ENCODE data around the gene TSN. TPM values are rescaled to one million over a fixed set of nuclear protein-coding genes. Genes with fewer than 3 reads are reported as not detected.

TSN gene
- 10 to 100 TPM; 31.8 to 49.3 (median 41.2) TPM for total RNA-seq

- peak; percentile 43 to 50 for TF ChIP-seq POLR2A (IDR thresholded peaks at IDR 0.05)
- no peak for TF ChIP-seq CTCF (IDR thresholded peaks at IDR 0.05 in 4 of 5, conservative IDR thresholded peaks at IDR 0.05 in 1 of 5)
- no peaks in the 10 kb centered on the region for H3K27me3 ChIP-seq
- H3K4me1 ChIP-seq = peaks cover 29 to 32% of the 10 kb centered on the region in 2 donors
- in situ Hi-C loops (cut with MboI; ENCODE audit: low sequenced_read_pairs in 4 of 4) = no loop called here
- peaks cover 0 to 21% of the 10 kb centered on the region in 2 donors for H3K36me3 ChIP-seq
- DNase-seq (peak; percentile 97), ATAC-seq (peak; percentile 99)
- H3K27ac ChIP-seq = peak within 1 kb of the TSS; percentile 76 to 89 (median 85)
- peak within 1 kb of the TSS; percentile 79 to 94 (median 90) for H3K4me3 ChIP-seq
- no peaks in the 10 kb centered on the region for H3K9me3 ChIP-seq
- intact Hi-C loops (cut with DNase I; ENCODE audit: low total_unique reads) = loop anchor here (1.0 to 2.0 kb wide), 3 partner anchors 19 to 225 kb away; partner anchors contain the start of genes CLASP1, NIFK and RNU4ATAC
These were observed at the start of gene TSN for GRCh38 chr2:121755237-121756111. Gene TSN, plus strand, starts transcription at chr2:121755651. Its CDS starts 129 bp downstream, at chr2:121755780.

- no peak overlapping the region for H3K4me3 ChIP-seq
- in situ Hi-C loops (cut with MboI; ENCODE audit: low sequenced_read_pairs in 4 of 4) = loop anchor here in 2 of 4 donors (25.0 kb wide), 2 partner anchors 169 to 294 kb away; partner anchors contain the start of gene RNU4ATAC (in 2 of the 2)
- H3K27me3 ChIP-seq = no peaks in the 10 kb centered on the region
- ATAC-seq (no peak), DNase-seq (no peak)
- H3K9me3 ChIP-seq = no peaks in the 10 kb centered on the region
- no peak overlapping the region for H3K27ac ChIP-seq
- no peak for TF ChIP-seq CTCF (IDR thresholded peaks at IDR 0.05 in 4 of 5, conservative IDR thresholded peaks at IDR 0.05 in 1 of 5)
- no peak for TF ChIP-seq POLR2A (IDR thresholded peaks at IDR 0.05)
- H3K4me1 ChIP-seq = no peaks in the 10 kb centered on the region
- intact Hi-C loops (cut with DNase I; ENCODE audit: low total_unique reads) = no loop called here
- H3K36me3 ChIP-seq = no peaks in the 10 kb centered on the region
These were observed 49.5 kb upstream of the TSN start for GRCh38 chr2:121705958-121706357.

- no peak for DNase-seq
- no peak for TF ChIP-seq CTCF (IDR thresholded peaks at IDR 0.05 in 4 of 5, conservative IDR thresholded peaks at IDR 0.05 in 1 of 5)
- no peak for TF ChIP-seq POLR2A (IDR thresholded peaks at IDR 0.05)
- H3K4me3 ChIP-seq = no peak overlapping the region
- no peaks in the 10 kb centered on the region for H3K9me3 ChIP-seq
- no peaks in the 10 kb centered on the region for H3K27me3 ChIP-seq
- in situ Hi-C loops (cut with MboI; ENCODE audit: low sequenced_read_pairs in 4 of 4) (loop anchor here in 2 of 4 donors (25.0 kb wide), 2 partner anchors 170 to 295 kb away; partner anchors contain the start of gene RNU4ATAC (in 2 of the 2)), intact Hi-C loops (cut with DNase I; ENCODE audit: low total_unique reads) (no loop called here)
- no peak for ATAC-seq
- H3K27ac ChIP-seq = no peak overlapping the region
- no peaks in the 10 kb centered on the region for H3K4me1 ChIP-seq
- H3K36me3 ChIP-seq = no peaks in the 10 kb centered on the region
These were observed 48.0 kb upstream of the TSN start for GRCh38 chr2:121707344-121707919.

- intact Hi-C loops (cut with DNase I; ENCODE audit: low total_unique reads) (no loop called here), in situ Hi-C loops (cut with MboI; ENCODE audit: low sequenced_read_pairs in 4 of 4) (loop anchor here in 2 of 4 donors (25.0 kb wide), 2 partner anchors 171 to 296 kb away; partner anchors contain the start of gene RNU4ATAC (in 2 of the 2))
- H3K27me3 ChIP-seq = no peaks in the 10 kb centered on the region
- no peak overlapping the region for H3K4me3 ChIP-seq
- TF ChIP-seq POLR2A (IDR thresholded peaks at IDR 0.05) (no peak), CTCF (IDR thresholded peaks at IDR 0.05 in 4 of 5, conservative IDR thresholded peaks at IDR 0.05 in 1 of 5) (no peak)
- H3K27ac ChIP-seq = no peak overlapping the region
- H3K36me3 ChIP-seq = no peaks in the 10 kb centered on the region
- no peak for ATAC-seq
- H3K9me3 ChIP-seq = no peaks in the 10 kb centered on the region
- H3K4me1 ChIP-seq = no peaks in the 10 kb centered on the region
- no peak for DNase-seq
These were observed 47.5 kb upstream of the TSN start for GRCh38 chr2:121707920-121708361.

Measured in gastrocnemius medialis (tissue), 4 donors.